Peyer's patch (tissue), 4 donors: ENCODE data around the gene EPB41L3.

ENCODE experiments used
- POLR2A ChIP-seq, 2 donors: fragments of 450-650 bp; IDR thresholded peaks; one replicate each; pipeline ENCODE4 v1.5.1; 2017; ENCODE audit warnings: antibody characterized with exemption in 2 of 2, mild to moderate bottlenecking in 2 of 2, moderate library complexity in 2 of 2
- TF ChIP-seq, protein P1 (sequence below), 6 experiments: fragments of 450-650 bp in 4 of 6; fragments of 200-600 bp in 2 of 6; sonication (generic) in 1 of 6; IDR thresholded peaks; one replicate each; pipeline ENCODE4 v1.5.1; 2017 to 2019; ENCODE audit warnings: antibody characterized with exemption in 6 of 6, mild to moderate bottlenecking in 3 of 6, moderate library complexity in 1 of 6

- no peak for TF ChIP-seq POLR2A (IDR thresholded peaks at IDR 0.05)
- TF ChIP-seq, protein P1, sequence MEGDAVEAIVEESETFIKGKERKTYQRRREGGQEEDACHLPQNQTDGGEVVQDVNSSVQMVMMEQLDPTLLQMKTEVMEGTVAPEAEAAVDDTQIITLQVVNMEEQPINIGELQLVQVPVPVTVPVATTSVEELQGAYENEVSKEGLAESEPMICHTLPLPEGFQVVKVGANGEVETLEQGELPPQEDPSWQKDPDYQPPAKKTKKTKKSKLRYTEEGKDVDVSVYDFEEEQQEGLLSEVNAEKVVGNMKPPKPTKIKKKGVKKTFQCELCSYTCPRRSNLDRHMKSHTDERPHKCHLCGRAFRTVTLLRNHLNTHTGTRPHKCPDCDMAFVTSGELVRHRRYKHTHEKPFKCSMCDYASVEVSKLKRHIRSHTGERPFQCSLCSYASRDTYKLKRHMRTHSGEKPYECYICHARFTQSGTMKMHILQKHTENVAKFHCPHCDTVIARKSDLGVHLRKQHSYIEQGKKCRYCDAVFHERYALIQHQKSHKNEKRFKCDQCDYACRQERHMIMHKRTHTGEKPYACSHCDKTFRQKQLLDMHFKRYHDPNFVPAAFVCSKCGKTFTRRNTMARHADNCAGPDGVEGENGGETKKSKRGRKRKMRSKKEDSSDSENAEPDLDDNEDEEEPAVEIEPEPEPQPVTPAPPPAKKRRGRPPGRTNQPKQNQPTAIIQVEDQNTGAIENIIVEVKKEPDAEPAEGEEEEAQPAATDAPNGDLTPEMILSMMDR (IDR thresholded peaks at IDR 0.05), result no peak
These were observed 38.3 kb upstream of the EPB41L3 start for GRCh38 chr18:5582076-5582475.
